ENCODE results near the gene PDPK1. TPM values are rescaled to one million over a fixed set of nuclear protein-coding genes. Genes with fewer than 3 reads are reported as not detected.
"Not testable (repeated sequence)": the region's sequence is repeated elsewhere in the genome, so short reads cannot be mapped to it uniquely, and the experiment has no call there.

PDPK1 gene
- total RNA-seq, 4 donors from 2014 or later, result 35.3 to 40.4 (median 39.0) TPM

DNA sequence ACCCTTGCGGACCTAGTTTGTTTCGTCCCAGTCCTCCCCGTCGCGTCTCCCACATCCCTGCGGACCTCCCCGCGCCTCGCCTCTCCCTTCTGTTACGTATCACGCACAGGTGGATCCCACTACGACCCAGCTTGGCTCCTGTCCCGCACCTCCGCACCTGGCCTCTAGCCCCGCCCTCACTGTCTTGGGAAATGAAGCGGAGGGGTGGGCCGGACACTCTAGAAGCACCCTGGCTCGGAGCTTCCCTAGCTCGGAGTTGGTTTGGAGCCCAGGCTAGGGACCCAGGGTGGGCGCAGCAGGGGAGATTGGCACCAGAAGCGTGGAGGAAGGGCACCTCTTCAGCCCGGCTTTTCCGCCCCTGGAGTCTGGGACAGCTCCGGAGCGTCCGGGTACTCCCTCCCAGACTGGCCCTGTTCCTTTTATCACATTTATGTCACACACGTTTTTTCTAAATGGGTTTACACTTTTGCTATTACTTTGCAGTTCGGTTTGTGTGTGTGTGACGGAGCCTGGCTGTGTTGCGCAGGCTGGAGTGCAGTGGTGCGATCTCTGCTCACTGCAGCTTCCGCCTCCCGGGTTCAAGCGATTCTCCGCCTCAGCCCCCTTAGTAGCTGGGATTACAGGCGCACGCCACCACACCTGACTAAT lies 5.2 kb upstream of the PDPK1 start:
- peak; percentile 85 to 91 for DNase-seq (ENCODE audit: low spot score in 2 of 2)
- peak overlapping the region; percentile 61 for H3K4me3 ChIP-seq (ENCODE audit: low read depth, poor library complexity, severe bottlenecking)
- whole genome bisulfite sequencing, 2 donors, result 1 to 3% methylated on average over 30 to 35 of the region's 37 CpGs
- intact Hi-C loops (cut with DNase I; ENCODE audit: low total_unique reads), result no loop called here
- TF ChIP-seq POLR2A (IDR thresholded peaks at IDR 0.05), result no peak
- TF ChIP-seq, protein P1, sequence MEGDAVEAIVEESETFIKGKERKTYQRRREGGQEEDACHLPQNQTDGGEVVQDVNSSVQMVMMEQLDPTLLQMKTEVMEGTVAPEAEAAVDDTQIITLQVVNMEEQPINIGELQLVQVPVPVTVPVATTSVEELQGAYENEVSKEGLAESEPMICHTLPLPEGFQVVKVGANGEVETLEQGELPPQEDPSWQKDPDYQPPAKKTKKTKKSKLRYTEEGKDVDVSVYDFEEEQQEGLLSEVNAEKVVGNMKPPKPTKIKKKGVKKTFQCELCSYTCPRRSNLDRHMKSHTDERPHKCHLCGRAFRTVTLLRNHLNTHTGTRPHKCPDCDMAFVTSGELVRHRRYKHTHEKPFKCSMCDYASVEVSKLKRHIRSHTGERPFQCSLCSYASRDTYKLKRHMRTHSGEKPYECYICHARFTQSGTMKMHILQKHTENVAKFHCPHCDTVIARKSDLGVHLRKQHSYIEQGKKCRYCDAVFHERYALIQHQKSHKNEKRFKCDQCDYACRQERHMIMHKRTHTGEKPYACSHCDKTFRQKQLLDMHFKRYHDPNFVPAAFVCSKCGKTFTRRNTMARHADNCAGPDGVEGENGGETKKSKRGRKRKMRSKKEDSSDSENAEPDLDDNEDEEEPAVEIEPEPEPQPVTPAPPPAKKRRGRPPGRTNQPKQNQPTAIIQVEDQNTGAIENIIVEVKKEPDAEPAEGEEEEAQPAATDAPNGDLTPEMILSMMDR (IDR thresholded peaks at IDR 0.05), result no peak

DNA sequence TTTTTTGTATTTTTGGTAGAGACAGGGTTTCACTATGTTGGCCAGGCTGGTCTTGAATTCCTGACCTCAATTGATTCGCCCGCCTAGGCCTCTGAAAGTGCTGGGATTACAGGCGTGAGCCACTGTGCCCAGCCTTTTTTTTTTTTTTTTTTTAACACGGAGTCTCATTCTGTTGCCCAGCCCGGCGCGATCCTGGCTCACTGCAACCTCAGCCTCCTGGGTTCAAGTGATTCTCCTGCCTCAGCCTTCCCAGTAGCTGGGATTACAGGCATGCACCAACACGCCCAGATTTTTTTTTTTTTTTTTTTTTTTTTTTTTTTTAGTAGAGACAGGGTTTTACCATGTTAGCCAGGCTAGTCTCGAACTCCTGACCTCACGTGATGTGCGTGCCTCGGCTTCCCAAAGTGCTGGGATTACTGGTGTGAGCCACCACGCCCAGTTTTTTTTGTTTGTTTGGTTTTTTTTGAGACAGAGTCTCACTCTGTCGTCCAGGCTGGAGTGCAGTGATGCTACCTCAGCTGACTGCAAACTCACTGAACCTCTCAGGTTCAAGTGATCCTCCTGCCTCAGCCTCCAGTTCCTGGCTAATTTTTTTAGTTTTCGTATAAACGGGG lies 4.6 kb upstream of the PDPK1 start:
- DNase-seq (ENCODE audit: low spot score in 2 of 2), result not testable (repeated sequence)

DNA sequence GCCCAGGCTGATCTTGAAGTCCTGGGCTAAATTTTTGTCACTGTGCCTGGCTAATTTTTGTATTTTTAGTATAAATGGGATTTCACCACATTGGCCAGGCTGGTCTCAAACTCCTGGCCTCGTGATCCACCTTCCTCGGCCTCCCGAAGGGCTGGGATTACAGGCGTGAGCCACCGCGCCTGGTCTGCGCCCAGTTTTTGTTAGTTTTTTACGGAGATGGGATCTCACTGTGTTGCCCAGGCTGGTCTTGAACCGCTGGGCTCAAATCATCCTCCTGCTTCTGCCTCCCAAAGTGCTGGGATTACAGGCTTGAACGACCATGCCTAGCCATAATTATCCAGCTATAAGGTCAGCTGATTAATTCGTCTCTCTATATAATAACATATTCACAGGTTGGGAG lies 3.9 kb upstream of the PDPK1 start:
- 89 to 90% methylated on average over 11 of the region's 11 CpGs for WGBS, 2 donors
- intact Hi-C loops (cut with DNase I; ENCODE audit: low total_unique reads), result no loop called here
- DNase-seq (ENCODE audit: low spot score in 2 of 2), result no peak
- no peak overlapping the region for H3K4me3 ChIP-seq (ENCODE audit: low read depth, poor library complexity, severe bottlenecking)
- TF ChIP-seq, protein P1 (IDR thresholded peaks at IDR 0.05), result no peak
- TF ChIP-seq POLR2A (IDR thresholded peaks at IDR 0.05), result no peak

More for the DNA sequence above, 4.6 kb upstream of the PDPK1 start:
- H3K4me3 ChIP-seq (ENCODE audit: low read depth, poor library complexity, severe bottlenecking); intact Hi-C loops (cut with DNase I; ENCODE audit: low total_unique reads): not testable (repeated sequence)
- 21 to 24% methylated on average over 16 of the region's 16 CpGs for WGBS, 2 donors

DNA sequence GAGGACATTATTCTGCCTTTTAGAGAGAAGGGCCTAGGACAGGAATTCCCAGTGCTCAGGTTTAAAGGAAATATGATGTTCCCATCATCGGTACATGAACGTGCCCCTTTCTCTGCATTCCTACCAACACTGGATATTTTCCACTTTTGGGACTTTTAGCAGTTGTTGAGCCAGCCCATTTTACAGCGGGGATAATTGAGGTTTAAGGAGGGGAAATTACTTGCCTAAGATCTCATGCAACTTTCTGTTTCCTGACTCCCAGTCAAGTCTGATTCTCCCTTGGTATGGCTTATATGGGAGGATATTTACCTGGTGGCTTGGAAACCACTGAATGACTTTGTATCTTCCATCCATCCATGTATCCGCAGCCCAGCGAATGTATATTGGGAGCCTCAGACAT lies 3.5 kb upstream of the PDPK1 start:
- 89 to 97% methylated on average over 5 of the region's 5 CpGs for WGBS, 2 donors
- intact Hi-C loops (cut with DNase I; ENCODE audit: low total_unique reads); H3K4me3 ChIP-seq (ENCODE audit: low read depth, poor library complexity, severe bottlenecking); DNase-seq (ENCODE audit: low spot score in 2 of 2): not testable (repeated sequence)

DNA sequence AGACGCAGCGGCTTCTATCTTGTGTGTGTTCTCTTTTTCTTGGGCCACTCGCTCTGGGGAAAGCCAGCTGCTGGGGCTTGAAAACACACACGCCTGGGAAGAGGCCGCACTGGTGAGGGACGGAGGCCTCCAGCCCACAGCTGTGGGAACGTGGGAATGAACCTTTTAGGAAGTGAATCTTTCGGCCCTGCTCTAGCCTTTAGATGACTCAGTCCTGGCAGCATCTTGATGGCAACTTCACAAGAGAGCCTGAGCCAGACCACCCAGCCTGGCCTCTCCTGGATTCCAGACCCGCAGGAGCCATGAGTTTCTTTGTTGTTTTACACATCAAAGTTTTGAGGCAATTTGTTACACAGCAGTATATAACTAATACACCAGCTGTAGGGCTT lies 2.2 kb upstream of the PDPK1 start:
- intact Hi-C loops (cut with DNase I; ENCODE audit: low total_unique reads), result no loop called here
- DNase-seq (ENCODE audit: low spot score in 2 of 2), result peak; percentile 47 to 89

DNA sequence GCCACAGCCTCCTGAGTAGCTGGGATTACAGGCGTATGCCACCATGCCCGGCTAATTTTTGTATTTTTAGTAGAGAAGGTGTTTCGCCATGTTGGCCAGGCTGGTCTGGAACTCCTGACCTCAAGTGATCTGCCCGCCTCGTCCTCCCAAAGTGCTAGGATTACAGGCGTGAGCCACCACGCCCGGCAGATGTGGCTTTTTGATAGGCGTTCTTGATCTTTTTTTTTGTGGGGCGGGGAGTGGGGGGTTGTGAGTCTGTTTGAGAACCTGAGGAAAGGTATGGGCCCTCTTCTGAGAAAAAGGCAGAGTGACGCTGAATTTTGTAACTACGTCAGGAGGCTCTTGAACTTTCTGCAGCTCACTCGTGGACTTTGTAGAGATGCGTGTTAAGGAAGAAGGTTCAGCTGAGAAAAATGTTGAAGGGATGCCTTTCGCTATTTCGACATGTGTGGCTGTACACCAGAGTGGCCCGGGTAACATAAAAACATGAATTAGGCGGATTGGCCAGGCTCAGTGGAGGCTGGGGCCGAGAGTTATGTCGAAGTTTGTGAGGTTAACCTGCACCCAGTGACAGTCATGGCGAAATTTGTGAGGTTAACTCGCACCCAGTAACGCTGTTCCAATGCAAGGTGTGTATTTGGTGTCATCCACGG lies 1.5 kb downstream of the PDPK1 start:
- intact Hi-C loops (cut with DNase I; ENCODE audit: low total_unique reads); H3K4me3 ChIP-seq (ENCODE audit: low read depth, poor library complexity, severe bottlenecking): not testable (repeated sequence)
- peak in 1 of 2 donors; percentile 75 for DNase-seq (ENCODE audit: low spot score in 2 of 2)
- 79 to 83% methylated on average over 24 of the region's 24 CpGs for WGBS, 2 donors

More for the DNA sequence above, 2.2 kb upstream of the PDPK1 start:
- no peak overlapping the region for H3K4me3 ChIP-seq (ENCODE audit: low read depth, poor library complexity, severe bottlenecking)
- TF ChIP-seq POLR2A (IDR thresholded peaks at IDR 0.05), result no peak
- TF ChIP-seq, protein P1 (IDR thresholded peaks at IDR 0.05), result no peak
- 47 to 64% methylated on average over 9 of the region's 9 CpGs for WGBS, 2 donors

DNA sequence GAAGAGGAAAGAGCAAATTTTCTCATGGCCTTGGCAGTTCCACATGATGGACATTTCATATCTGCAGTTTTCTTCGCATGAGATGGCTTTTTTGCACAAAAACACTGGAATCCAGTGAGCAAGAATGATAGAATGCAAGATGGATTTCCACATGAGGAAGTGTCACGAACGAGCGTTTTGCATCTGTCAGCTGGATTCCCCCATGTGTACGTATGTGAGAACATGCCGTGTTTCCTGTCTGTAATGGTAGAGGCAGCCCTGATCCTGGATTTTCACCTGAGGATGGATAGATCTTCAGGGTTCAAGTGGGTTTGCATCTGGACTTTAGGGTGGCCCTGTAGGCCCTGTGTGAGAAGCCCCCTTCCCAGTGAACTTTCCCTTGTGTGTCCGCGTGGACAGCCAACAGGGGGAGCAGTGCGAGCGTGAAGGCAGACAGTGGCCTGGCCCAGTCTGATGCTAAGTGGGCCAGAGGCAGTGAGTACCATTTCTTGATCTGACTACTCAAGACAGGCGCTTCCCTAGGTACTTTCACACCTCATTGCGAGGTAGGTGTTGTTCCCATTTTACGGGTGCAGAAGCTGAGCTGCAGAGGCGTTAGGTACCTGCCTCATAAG lies 2.1 kb downstream of the PDPK1 start:
- intact Hi-C loops (cut with DNase I; ENCODE audit: low total_unique reads); H3K4me3 ChIP-seq (ENCODE audit: low read depth, poor library complexity, severe bottlenecking): not testable (repeated sequence)
- WGBS, 2 donors, result 54 to 59% methylated on average over 14 of the region's 14 CpGs
- DNase-seq (ENCODE audit: low spot score in 2 of 2), result peak in 1 of 2 donors; percentile 85

DNA sequence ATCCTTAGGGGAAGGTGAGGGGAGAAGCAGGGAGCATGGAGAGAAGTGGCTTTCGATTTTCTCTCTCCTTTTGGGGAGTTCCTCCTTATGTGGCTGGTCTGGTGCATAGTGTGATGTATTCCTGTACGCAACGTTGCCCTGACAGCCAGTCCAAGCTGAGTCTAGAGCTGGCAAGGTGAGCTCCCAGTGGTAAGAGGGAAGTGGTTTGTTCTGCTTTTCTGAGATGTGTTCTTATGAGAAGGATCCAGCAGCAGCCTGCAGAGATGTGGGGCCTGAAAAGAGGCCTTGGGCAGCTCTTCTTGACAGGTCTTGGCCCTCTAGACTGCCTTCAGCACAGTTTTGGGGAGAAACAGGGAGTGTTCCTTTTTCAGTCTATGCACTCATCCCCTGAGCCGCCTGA lies 3.1 kb downstream of the PDPK1 start:
- 72 to 75% methylated on average over 4 of the region's 4 CpGs for WGBS, 2 donors
- DNase-seq (ENCODE audit: low spot score in 2 of 2); H3K4me3 ChIP-seq (ENCODE audit: low read depth, poor library complexity, severe bottlenecking); intact Hi-C loops (cut with DNase I; ENCODE audit: low total_unique reads): not testable (repeated sequence)

DNA sequence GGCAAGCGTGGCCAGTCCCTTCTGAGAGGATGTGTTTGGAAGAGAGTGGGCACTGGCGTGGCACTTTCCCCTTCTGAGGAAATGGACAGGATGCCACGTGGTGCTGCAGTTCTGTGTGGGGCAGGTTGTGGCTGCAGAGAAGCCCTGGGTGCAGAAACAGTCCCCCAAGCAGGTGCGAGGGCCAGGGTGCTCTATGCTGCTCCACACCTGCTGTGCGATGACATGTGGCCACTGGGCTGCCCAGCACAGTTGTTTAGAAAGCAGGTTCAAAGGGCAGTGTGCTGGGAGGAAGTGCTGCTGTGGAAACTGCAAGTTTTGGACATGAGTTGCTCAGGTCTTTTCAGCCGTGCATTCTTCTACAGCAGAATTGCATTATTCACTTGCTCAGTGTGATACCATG lies 3.6 kb downstream of the PDPK1 start:
- H3K4me3 ChIP-seq (ENCODE audit: low read depth, poor library complexity, severe bottlenecking); DNase-seq (ENCODE audit: low spot score in 2 of 2); intact Hi-C loops (cut with DNase I; ENCODE audit: low total_unique reads): not testable (repeated sequence)
- WGBS, 2 donors, result 72 to 85% methylated on average over 3 to 6 of the region's 6 CpGs

DNA sequence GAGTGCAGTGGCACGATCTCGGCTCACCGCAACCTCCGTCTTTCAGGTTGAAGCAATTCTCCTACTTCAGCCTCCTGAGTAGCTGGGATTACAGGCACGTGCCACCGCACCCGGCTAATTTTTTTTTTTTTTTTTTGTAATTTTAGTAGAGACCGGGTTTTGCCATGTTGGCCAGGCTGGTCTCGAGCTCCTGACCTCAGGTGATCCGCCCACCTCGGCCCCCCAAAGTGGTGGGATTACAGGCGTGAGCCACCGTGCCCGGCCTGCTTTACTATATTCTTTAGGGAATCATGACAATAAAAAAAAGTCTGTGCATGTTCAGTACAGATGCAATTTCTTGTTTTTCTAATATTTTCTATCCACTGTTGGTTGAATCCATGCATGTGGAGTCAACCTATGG lies 6.0 kb downstream of the PDPK1 start:
- DNase-seq (ENCODE audit: low spot score in 2 of 2), result not testable (repeated sequence)
- 90 to 92% methylated on average over 14 of the region's 14 CpGs for WGBS, 2 donors

DNA sequence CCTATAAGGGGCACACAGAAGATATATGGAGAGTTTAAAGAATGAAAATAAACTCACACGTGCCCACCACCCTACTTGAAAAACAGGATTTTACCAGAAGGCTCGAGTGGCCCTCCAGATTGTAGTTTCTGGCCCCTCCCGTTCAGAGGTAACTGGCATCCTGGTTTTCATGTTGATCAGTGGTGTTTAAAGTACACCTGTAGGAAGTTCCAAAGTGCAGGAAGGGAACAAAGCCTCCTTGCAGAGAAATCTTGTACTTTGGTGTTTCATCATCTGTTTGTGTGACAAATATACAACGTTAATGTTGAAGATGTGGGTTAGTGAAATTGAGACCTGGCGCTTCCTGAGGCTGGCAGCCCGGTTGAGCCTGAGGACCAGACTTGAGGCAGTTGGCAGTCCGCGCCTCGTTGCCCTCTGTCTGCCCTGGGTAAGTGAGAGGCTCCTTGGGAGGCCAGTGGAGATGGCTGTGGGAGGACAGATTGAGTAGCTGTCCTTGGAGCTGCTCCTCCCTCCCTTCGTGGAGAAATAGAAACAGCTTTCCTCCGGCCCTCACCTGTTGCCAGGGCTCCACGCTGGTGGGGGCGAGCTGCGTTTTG lies 12.6 kb downstream of the PDPK1 start:
- WGBS, 2 donors, result 20 to 30% methylated on average over 1 of the region's 14 CpGs
- DNase-seq (ENCODE audit: low spot score in 2 of 2); intact Hi-C loops (cut with DNase I; ENCODE audit: low total_unique reads); H3K4me3 ChIP-seq (ENCODE audit: low read depth, poor library complexity, severe bottlenecking): not testable (repeated sequence)

More for the DNA sequence above, 6.0 kb downstream of the PDPK1 start:
- H3K4me3 ChIP-seq (ENCODE audit: low read depth, poor library complexity, severe bottlenecking); intact Hi-C loops (cut with DNase I; ENCODE audit: low total_unique reads): not testable (repeated sequence)

All from lower leg skin (tissue), 4 donors.